Measurements from ENCODE around the gene ZNF224.

ZNF224 gene

GRCh38 chr19:44055870-44056269 is 38.3 kb upstream of the ZNF224 start:
- Histone ChIP-seq H3K9me2 (replicated peaks; ENCODE audit: low read depth, low read length) (no peaks in the 10 kb centered on the region), H3F3A (ENCODE audit: low read depth) (no peaks in the 10 kb centered on the region), H4K20me1 (ENCODE audit: insufficient read depth, low read length, poor library complexity, severe bottlenecking) (no peaks in the 10 kb centered on the region), H3K4me3 (ENCODE audit: low read length, poor library complexity, severe bottlenecking) (no peak overlapping the region), H3K27me3 (ENCODE audit: insufficient read depth, low read length, poor library complexity, severe bottlenecking) (no peaks in the 10 kb centered on the region), H3K36me3 (ENCODE audit: insufficient read depth, low read length) (no peaks in the 10 kb centered on the region), H3K9ac (ENCODE audit: low read depth, low read length, poor library complexity, severe bottlenecking) (no peak overlapping the region), H2AFZ (ENCODE audit: low read length) (no peak overlapping the region), H3K4me1 (ENCODE audit: insufficient read depth, low read length, poor library complexity, severe bottlenecking) (no peaks in the 10 kb centered on the region), H3K9me3 (ENCODE audit: insufficient read depth, low read depth, low read length) (no peaks in the 10 kb centered on the region), H3K4me2 (ENCODE audit: low read depth, low read length, poor library complexity, severe bottlenecking) (no peak overlapping the region), H3K79me2 (ENCODE audit: insufficient read depth, low read length) (no peaks in the 10 kb centered on the region)
- no peak for TF ChIP-seq EZH2phosphoT487 (IDR thresholded peaks at IDR 0.05; ENCODE audit: borderline replicate concordance)
- peak; percentile 33 for TF ChIP-seq CTCF (conservative IDR thresholded peaks at IDR 0.05; ENCODE audit: low read length)

GRCh38 chr19:44059229-44059628 is 34.9 kb upstream of the ZNF224 start:
- no peak overlapping the region for H3K9ac ChIP-seq (ENCODE audit: low read depth, low read length, poor library complexity, severe bottlenecking)
- no peak overlapping the region for H3K4me3 ChIP-seq (ENCODE audit: low read length, poor library complexity, severe bottlenecking)

GRCh38 chr19:44061038-44061437 is 33.1 kb upstream of the ZNF224 start:
- Histone ChIP-seq H3K4me2 (ENCODE audit: low read depth, low read length, poor library complexity, severe bottlenecking) (no peak overlapping the region), H3K79me2 (ENCODE audit: insufficient read depth, low read length) (no peaks in the 10 kb centered on the region), H3F3A (ENCODE audit: low read depth) (no peaks in the 10 kb centered on the region), H3K9me3 (ENCODE audit: insufficient read depth, low read depth, low read length) (peaks cover 4% of the 10 kb centered on the region; the same call in 1 of the 2 replicates), H3K36me3 (ENCODE audit: insufficient read depth, low read length) (no peaks in the 10 kb centered on the region), H3K9ac (ENCODE audit: low read depth, low read length, poor library complexity, severe bottlenecking) (no peak overlapping the region), H4K20me1 (ENCODE audit: insufficient read depth, low read length, poor library complexity, severe bottlenecking) (no peaks in the 10 kb centered on the region), H3K4me1 (ENCODE audit: insufficient read depth, low read length, poor library complexity, severe bottlenecking) (no peaks in the 10 kb centered on the region), H3K4me3 (ENCODE audit: low read length, poor library complexity, severe bottlenecking) (no peak overlapping the region), H2AFZ (ENCODE audit: low read length) (no peak overlapping the region), H3K9me2 (replicated peaks; ENCODE audit: low read depth, low read length) (no peaks in the 10 kb centered on the region), H3K27me3 (ENCODE audit: insufficient read depth, low read length, poor library complexity, severe bottlenecking) (no peaks in the 10 kb centered on the region)
- TF ChIP-seq EZH2phosphoT487 (IDR thresholded peaks at IDR 0.05; ENCODE audit: borderline replicate concordance) (no peak), CTCF (conservative IDR thresholded peaks at IDR 0.05; ENCODE audit: low read length) (no peak)

More at GRCh38 chr19:44059229-44059628, 34.9 kb upstream of the ZNF224 start:
- Histone ChIP-seq H3K79me2 (ENCODE audit: insufficient read depth, low read length) (no peaks in the 10 kb centered on the region), H3K9me3 (ENCODE audit: insufficient read depth, low read depth, low read length) (no peaks in the 10 kb centered on the region), H3K36me3 (ENCODE audit: insufficient read depth, low read length) (no peaks in the 10 kb centered on the region), H3K9me2 (replicated peaks; ENCODE audit: low read depth, low read length) (no peaks in the 10 kb centered on the region), H3K27me3 (ENCODE audit: insufficient read depth, low read length, poor library complexity, severe bottlenecking) (no peaks in the 10 kb centered on the region), H3K4me1 (ENCODE audit: insufficient read depth, low read length, poor library complexity, severe bottlenecking) (no peaks in the 10 kb centered on the region), H3K4me2 (ENCODE audit: low read depth, low read length, poor library complexity, severe bottlenecking) (no peak overlapping the region), H4K20me1 (ENCODE audit: insufficient read depth, low read length, poor library complexity, severe bottlenecking) (no peaks in the 10 kb centered on the region), H3F3A (ENCODE audit: low read depth) (no peaks in the 10 kb centered on the region), H2AFZ (ENCODE audit: low read length) (no peak overlapping the region)
- no peak for TF ChIP-seq EZH2phosphoT487 (IDR thresholded peaks at IDR 0.05; ENCODE audit: borderline replicate concordance)
- TF ChIP-seq CTCF (conservative IDR thresholded peaks at IDR 0.05; ENCODE audit: low read length): no peak
